Ovary (tissue), 3 donors: ENCODE results near the gene TFAM.

Source experiments
- EP300 ChIP-seq: sonication (generic); formaldehyde crosslinking; IDR thresholded peaks from one replicate; pipeline ENCODE4 v1.6.1; 2017; ENCODE audit warnings: antibody characterized with exemption
- POLR2A ChIP-seq: fragments of 450-650 bp; IDR thresholded peaks from one replicate; pipeline ENCODE4 v1.6.1; 2017; ENCODE audit warnings: antibody characterized with exemption, mild to moderate bottlenecking, moderate library complexity
- TF ChIP-seq, protein P1 (sequence below), 3 donors: fragments of 450-650 bp in 2 of 3; fragments of 200-600 bp in 1 of 3; IDR thresholded peaks; one replicate each; pipeline versions ENCODE4 v1.5.1 to v1.8.0; 2016 to 2022; ENCODE audit warnings: antibody characterized with exemption in 3 of 3, mild to moderate bottlenecking in 1 of 3
- donor health status: DM: no; HTN: no; CAD: no.

DNA sequence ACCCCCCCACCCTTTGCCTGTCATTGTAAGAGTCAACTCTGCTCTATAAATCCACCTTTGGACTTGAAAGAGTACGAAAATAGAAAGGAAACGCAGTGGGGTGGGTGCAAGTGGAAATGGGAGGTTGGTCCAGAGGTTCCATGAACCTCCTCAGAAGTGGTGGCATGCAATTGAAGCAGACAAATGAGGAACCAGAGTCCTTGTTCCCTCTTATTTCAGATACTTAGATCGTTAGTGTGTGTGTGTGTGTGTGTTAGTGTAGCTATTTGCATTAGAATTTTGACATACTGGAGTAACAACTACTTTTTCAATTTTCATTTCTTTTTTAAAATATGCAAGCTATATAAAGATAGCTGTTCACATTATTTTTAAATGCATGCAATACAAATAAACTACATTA lies 18.1 kb upstream of the TFAM start:
- TF ChIP-seq, protein P1, sequence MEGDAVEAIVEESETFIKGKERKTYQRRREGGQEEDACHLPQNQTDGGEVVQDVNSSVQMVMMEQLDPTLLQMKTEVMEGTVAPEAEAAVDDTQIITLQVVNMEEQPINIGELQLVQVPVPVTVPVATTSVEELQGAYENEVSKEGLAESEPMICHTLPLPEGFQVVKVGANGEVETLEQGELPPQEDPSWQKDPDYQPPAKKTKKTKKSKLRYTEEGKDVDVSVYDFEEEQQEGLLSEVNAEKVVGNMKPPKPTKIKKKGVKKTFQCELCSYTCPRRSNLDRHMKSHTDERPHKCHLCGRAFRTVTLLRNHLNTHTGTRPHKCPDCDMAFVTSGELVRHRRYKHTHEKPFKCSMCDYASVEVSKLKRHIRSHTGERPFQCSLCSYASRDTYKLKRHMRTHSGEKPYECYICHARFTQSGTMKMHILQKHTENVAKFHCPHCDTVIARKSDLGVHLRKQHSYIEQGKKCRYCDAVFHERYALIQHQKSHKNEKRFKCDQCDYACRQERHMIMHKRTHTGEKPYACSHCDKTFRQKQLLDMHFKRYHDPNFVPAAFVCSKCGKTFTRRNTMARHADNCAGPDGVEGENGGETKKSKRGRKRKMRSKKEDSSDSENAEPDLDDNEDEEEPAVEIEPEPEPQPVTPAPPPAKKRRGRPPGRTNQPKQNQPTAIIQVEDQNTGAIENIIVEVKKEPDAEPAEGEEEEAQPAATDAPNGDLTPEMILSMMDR (IDR thresholded peaks at IDR 0.05) = no peak
- TF ChIP-seq EP300 (no peak), POLR2A (no peak)
